ENCODE measurements around the gene ATG4D. TPM values are rescaled to one million over a fixed set of nuclear protein-coding genes. Genes with fewer than 3 reads are reported as not detected.

ATG4D gene
- total RNA-seq, 1 donor from 2014 or later = 5.1 TPM

DNA sequence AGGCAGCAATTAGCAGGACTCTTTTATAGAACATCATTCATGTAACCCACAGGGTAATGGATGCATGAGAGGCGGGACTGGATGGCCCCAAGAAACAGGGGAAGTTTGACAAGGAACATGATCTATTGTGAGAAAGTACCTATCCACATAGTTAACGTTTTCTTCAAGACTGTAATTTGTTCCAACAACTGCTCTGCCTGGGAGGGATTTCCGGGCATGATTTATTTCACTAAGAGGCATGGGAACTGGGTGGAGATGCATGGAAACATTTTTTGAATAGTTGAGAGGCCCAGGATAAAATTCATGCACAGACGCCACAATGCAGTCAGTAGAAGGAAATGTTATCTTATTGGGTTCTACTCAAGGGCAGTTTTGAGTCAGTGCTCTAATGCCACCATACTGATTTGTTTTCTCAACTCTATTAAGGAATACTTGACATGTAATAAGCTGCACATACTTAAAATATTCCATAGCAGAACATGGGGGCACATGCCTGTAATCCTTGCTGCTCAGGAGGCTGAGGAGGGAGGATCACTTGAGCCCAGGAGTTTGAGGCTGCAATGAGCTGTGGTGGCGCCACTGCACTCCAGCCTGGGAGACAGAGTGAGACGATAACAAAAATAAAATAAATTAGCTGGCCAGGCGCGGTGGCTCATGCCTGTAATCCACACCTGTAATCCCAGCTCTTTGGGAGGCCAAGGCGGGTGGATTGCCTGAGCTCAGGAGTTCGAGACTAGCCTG lies 9.9 kb upstream of the ATG4D start:
- H3K4me1 Mint-ChIP-seq = no peaks in the 10 kb centered on the region
- no peak for DNase-seq (ENCODE audit: low spot score)
- H3K4me3 Mint-ChIP-seq = no peak overlapping the region
- H3K36me3 Mint-ChIP-seq = no peaks in the 10 kb centered on the region
- Histone ChIP-seq H3K4me3 (no peak overlapping the region), H2AFZ (replicated peaks) (no peak overlapping the region), H3K4me2 (no peak overlapping the region), H3K27ac (no peak overlapping the region), H3K27me3 (no peaks in the 10 kb centered on the region), H3K79me2 (ENCODE audit: low read depth) (no peaks in the 10 kb centered on the region), H3K36me3 (no peaks in the 10 kb centered on the region), H3F3A (ENCODE audit: low read depth) (no peaks in the 10 kb centered on the region), H3K9ac (no peak overlapping the region), H3K4me1 (no peaks in the 10 kb centered on the region), H4K20me1 (ENCODE audit: low read depth) (no peaks in the 10 kb centered on the region), H3K9me3 (ENCODE audit: low read depth) (no peaks in the 10 kb centered on the region)
- no peaks in the 10 kb centered on the region for H3K9me3 Mint-ChIP-seq
- H3K27me3 Mint-ChIP-seq (ENCODE audit: insufficient read depth, low read depth) = peaks cover 11% of the 10 kb centered on the region
- H3K27ac Mint-ChIP-seq = no peak overlapping the region
- no peak for TF ChIP-seq EZH2 (IDR thresholded peaks at IDR 0.05)
- TF ChIP-seq, protein P1, sequence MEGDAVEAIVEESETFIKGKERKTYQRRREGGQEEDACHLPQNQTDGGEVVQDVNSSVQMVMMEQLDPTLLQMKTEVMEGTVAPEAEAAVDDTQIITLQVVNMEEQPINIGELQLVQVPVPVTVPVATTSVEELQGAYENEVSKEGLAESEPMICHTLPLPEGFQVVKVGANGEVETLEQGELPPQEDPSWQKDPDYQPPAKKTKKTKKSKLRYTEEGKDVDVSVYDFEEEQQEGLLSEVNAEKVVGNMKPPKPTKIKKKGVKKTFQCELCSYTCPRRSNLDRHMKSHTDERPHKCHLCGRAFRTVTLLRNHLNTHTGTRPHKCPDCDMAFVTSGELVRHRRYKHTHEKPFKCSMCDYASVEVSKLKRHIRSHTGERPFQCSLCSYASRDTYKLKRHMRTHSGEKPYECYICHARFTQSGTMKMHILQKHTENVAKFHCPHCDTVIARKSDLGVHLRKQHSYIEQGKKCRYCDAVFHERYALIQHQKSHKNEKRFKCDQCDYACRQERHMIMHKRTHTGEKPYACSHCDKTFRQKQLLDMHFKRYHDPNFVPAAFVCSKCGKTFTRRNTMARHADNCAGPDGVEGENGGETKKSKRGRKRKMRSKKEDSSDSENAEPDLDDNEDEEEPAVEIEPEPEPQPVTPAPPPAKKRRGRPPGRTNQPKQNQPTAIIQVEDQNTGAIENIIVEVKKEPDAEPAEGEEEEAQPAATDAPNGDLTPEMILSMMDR (IDR thresholded peaks at IDR 0.05) = no peak
- no peak for TF ChIP-seq EZH2phosphoT487 (IDR thresholded peaks at IDR 0.05)

- Mint-ChIP-seq H3K4me1 (no peaks in the 10 kb centered on the region), H3K27me3 (ENCODE audit: insufficient read depth, low read depth) (peaks cover 11% of the 10 kb centered on the region), H3K27ac (no peak overlapping the region), H3K36me3 (no peaks in the 10 kb centered on the region), H3K9me3 (no peaks in the 10 kb centered on the region), H3K4me3 (no peak overlapping the region)
- Histone ChIP-seq H3K4me3 (no peak overlapping the region), H3K4me1 (no peaks in the 10 kb centered on the region), H3K79me2 (ENCODE audit: low read depth) (no peaks in the 10 kb centered on the region), H3K27ac (no peak overlapping the region), H4K20me1 (ENCODE audit: low read depth) (no peaks in the 10 kb centered on the region), H3K9ac (no peak overlapping the region), H3K36me3 (no peaks in the 10 kb centered on the region), H2AFZ (replicated peaks) (no peak overlapping the region), H3K27me3 (no peaks in the 10 kb centered on the region), H3F3A (ENCODE audit: low read depth) (no peaks in the 10 kb centered on the region), H3K9me3 (ENCODE audit: low read depth) (no peaks in the 10 kb centered on the region), H3K4me2 (no peak overlapping the region)
- DNase-seq (ENCODE audit: low spot score) = no peak
- TF ChIP-seq EZH2 (IDR thresholded peaks at IDR 0.05) (no peak), EZH2phosphoT487 (IDR thresholded peaks at IDR 0.05) (no peak)
- TF ChIP-seq, protein P1 (IDR thresholded peaks at IDR 0.05) = no peak
Observed at GRCh38 chr19:10535613-10536012, 8.1 kb upstream of the ATG4D start.

DNA sequence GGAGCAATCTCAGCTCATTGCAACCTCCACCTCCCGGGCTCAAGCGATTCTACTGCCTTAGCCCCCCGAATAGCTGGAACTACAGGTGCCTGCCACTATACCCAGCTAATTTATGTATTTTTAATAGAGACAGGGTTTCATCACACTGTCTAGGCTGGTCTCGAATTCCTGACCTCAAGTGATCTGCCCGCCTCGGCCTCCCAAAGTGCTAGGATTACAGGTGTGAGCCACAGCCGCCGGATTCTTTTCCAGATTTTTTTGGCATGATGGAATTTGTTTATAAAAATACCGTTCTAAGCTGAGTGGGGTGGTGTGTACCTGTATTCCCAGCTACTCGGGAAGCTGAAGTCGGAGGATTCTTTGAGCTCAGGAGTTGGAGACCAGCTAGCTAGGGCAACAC lies 6.0 kb upstream of the ATG4D start:
- Histone ChIP-seq H3K9ac (no peak overlapping the region), H3K36me3 (no peaks in the 10 kb centered on the region), H3K4me1 (no peaks in the 10 kb centered on the region), H2AFZ (replicated peaks) (no peak overlapping the region), H3K27ac (no peak overlapping the region), H3K79me2 (ENCODE audit: low read depth) (no peaks in the 10 kb centered on the region), H3K4me3 (no peak overlapping the region), H4K20me1 (ENCODE audit: low read depth) (no peaks in the 10 kb centered on the region), H3K9me3 (ENCODE audit: low read depth) (no peaks in the 10 kb centered on the region), H3F3A (ENCODE audit: low read depth) (peaks cover 4% of the 10 kb centered on the region), H3K27me3 (no peaks in the 10 kb centered on the region), H3K4me2 (no peak overlapping the region)
- Mint-ChIP-seq H3K27me3 (ENCODE audit: insufficient read depth, low read depth) (peaks cover 7% of the 10 kb centered on the region), H3K9me3 (no peaks in the 10 kb centered on the region), H3K36me3 (no peaks in the 10 kb centered on the region), H3K4me1 (peaks cover 2% of the 10 kb centered on the region), H3K27ac (no peak overlapping the region), H3K4me3 (no peak overlapping the region)
- TF ChIP-seq EZH2phosphoT487 (IDR thresholded peaks at IDR 0.05) = no peak
- TF ChIP-seq, protein P1 (IDR thresholded peaks at IDR 0.05) = no peak
- TF ChIP-seq EZH2 (IDR thresholded peaks at IDR 0.05) = no peak
- no peak for DNase-seq (ENCODE audit: low spot score)
